HG03520 (cell line): ENCODE results near the gene KCNC1.

Experiments used
- ATAC-seq: cut with Tn5 transposase; IDR thresholded peaks from one replicate; pipeline ENCODE4 v1.9.1; 2021; ENCODE audit warnings: mild to moderate bottlenecking, moderate library complexity; ENCODE audit not compliant: unreplicated experiment

Gene KCNC1

DNA sequence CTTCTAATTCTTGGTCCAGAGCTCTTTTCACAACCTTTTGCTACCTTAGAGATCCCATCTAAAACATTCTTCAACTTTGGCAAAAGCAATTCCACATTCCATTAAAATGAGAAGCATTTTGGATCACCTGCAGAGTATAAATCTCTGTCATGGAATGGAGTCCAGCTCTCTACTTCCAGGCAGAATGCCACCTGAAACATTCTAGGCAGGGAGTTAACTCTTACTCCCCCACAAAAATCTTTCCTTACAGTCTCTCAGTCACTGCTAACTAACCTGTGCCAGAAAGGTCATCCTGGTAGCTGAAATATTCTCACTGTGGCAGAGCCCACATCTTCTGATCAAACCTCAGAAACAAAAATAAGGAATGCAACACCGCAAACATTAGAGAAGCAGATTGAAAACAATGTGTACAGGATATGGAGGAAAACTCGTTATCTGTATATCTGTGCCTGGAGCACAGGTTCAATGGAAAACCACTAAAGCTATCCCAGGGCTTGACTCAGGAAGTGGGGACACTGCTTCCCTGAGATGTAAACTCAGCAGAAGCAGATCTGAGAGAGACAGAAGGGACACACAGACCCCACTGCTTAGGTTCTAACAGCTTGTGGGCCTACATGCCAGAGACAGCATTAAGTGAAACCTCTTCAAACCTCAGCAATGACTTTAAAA, 78.9 kb downstream of the KCNC1 start:
- no peak for ATAC-seq

DNA sequence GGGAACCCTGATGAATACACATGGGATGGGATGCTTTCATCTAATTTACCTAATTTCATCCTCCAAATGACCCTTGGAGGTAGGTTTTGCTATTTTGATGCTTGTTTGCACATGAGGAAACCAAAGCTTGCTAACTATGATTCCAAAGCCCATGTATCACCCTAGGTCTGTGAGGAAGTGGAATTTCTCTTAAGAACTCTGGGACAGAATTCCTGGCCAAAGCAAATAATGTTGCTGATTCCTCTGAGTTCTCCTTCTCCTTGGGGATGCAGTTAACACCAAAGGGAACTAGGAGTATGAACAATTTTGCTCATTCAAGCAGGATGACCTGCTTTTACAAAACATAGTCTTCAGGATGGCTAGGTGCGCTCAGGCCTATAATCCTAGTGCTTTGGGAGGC, 80.0 kb downstream of the KCNC1 start:
- ATAC-seq: no peak

DNA sequence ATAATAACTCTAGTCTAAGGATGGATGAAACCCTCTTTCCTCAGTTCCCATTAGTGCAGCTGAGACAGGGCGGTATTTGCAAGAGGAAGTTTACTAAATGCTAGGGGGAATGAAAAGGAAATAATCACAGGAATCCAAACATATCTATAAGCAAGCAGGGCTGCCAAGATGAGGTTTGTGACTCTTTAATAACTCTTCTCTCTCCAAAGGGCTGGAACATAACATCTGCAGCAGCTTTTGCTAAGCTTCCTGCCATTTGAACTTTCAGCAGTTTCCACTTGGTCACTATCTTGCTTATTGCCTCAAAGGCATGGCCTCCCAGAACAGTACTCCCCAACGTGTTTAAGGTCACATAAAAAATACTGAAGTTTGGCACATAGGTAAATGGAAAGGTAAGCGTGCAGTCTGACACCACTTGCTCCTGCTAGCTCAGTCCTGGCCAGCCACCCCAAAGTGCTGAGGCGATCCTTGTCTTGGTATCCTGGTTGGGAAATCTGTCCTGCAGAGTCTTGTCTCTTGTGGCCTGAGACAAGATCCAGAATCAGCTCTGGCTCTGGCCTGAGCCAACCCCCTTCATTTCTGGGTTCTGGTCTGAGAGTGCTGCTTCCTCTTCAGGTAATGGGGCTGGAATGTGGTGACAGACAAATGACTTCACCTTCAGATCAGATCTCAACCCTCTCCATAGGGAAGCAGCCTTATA, 81.8 kb downstream of the KCNC1 start:
- ATAC-seq: no peak

DNA sequence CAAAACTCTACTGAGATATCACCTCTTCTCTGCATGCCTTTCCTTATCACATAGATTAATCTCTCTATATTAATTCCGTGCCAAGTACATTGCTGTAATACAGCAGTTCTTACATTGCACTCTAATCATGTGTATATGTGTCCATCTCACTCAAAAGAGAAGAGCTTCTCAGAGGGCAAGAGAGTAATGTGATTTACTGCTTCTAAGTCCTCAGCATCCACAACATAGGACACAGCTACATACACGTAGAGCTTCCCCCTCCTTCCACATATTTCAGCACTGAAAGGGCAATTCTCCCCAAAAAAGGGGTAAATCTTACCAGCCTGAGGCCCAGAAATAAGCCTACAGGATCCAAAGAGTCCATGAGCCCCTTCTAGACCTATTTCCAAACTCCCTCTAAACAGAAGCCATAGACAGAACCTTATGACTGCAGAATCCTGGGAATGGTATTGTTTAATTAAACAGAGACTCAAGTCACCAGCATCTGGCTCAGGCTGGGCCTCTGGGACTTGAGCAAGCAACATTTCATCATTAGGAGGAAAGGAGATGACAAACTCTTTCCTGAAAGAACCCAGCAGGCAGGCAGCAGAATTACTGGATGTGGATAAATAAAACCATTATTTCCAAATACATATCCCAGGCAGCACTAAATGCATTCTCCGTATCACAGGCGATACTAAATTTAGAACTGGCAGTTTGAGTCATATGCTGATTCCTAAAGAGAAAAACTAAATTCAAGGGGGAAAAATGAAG, 87.2 kb downstream of the KCNC1 start:
- no peak for ATAC-seq

DNA sequence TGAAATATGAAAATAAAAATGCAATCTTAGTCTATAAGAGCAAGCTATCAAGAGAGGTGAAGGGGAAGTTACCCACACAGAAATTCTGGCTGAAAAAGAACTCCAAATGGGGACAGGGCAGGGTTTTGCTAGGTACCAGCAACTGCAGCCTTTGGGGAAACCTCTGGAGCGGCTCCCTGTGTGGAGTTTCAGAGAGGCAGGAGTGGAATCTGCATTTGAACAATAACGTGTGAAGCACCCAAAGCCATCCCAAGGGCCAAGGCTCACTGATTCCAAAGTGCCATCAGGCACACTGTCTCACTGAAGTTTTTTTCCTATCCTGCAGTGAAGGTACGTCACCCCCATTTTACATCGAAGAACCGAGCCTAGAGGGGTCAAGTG, 87.8 kb downstream of the KCNC1 start:
- no peak for ATAC-seq

DNA sequence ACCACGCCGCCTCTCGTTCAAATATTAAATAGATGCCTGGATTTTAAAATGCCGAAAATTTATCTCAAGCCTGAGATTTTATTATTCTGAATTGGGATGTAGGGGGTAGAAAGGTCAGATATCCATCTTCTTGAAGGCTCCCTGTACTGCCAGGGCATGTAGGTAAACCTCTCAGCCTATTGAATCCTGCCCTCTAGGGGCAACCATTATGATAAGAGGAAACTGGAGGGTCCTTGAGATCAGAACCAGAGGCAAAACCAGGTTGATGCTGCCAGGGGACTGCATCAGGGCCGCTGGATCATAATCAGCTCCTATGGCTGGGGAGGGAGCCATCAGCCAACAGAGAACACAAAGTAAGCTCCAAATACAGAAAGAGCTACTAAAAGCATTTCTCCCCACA, 92.4 kb downstream of the KCNC1 start:
- ATAC-seq: no peak

DNA sequence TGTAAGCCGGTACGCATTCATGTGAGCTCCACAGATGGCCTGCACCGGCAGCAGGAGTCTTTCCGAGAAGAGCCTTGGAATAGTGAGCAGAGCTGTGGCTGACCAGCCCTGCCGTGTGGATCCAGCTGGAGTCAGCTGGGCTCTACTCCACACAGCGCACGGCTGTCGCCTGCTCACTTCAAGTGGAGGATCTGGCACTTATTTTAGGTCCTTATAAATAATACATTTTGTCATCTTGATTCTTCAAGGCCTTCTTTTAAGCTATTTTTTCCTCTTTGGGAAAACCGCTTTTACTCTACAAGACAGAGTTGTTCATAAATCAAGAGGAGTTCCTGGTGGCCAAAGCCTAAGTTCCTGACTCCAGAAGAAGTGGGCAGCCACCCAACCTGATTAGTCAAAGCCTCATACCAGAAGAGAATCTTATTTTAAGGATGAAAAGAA, 93.8 kb downstream of the KCNC1 start:
- no peak for ATAC-seq

DNA sequence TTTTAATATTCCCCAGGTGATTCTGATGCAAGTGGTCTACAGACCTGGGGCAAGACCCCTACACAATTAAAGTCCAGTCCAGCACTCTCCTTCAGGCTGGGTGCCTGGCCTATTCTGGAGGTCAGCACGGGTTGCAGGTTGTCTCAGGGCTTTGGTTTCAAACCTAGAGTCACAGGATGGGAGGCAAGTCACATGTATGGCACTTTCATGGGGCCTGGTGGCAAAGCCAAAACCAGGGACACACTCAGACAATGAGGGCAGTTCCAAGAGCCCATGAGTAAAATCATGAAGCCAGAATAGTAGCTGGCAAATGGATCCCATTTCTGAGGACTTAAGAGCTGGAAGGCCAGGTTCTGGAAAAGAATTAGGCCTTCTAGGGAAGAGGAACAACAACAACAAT, 96.6 kb downstream of the KCNC1 start:
- ATAC-seq: no peak

DNA sequence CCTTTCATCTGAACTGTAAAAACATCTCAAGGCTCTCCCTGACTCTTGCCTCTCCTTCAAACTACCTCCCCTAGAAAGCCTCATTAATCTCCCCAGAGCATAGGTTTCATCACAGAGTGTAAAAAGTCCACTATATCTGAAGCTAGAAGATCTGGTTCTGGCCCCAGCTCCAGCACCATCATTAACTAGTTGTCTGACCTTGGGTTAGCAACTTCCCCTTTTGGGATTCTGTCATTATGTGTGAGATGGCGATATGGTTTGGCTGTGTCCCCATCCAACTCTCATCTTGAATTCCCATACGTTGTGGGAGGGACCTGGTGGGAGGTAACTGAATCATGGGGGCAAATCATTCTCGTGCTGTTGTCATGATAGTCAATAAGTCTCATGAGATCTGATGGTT, 97.3 kb downstream of the KCNC1 start:
- no peak for ATAC-seq
